Uterus (tissue), 4 donors: ENCODE results near the gene ADCY4. TPM values are rescaled to one million over a fixed set of nuclear protein-coding genes. Genes with fewer than 3 reads are reported as not detected.

ENCODE experiments used
- DNase-seq, 2 donors: peaks; one replicate each; pipeline ENCODE4 v3.0.0-alpha.2; 2019 to 2020
- H3K27ac ChIP-seq, 2 donors: fragments of 200-600 bp; sonication (generic); 1 replicate in 1 of 2; 2 replicates in 1 of 2; pipeline ENCODE4 v1.5.1; 2016 to 2018
- H3K27me3 ChIP-seq, 2 donors: fragments of 200-600 bp; sonication (generic); one replicate each; pipeline ENCODE4 v1.5.1; 2018 to 2019; ENCODE audit warnings: control low read depth in 1 of 2
- H3K36me3 ChIP-seq, 2 donors: fragments of 200-600 bp; sonication (generic); one replicate each; pipeline ENCODE4 v1.5.1; 2019; ENCODE audit warnings: control low read depth in 1 of 2
- H3K4me1 ChIP-seq, 2 donors: fragments of 200-600 bp; sonication (generic); one replicate each; pipeline ENCODE4 v1.5.1; 2018 to 2019; ENCODE audit warnings: control low read depth in 1 of 2
- H3K4me3 ChIP-seq, 2 donors: fragments of 200-600 bp; sonication (generic); 1 replicate in 1 of 2; 2 replicates in 1 of 2; pipeline ENCODE4 v1.5.1; 2018 to 2019; ENCODE audit warnings: mild to moderate bottlenecking in 1 of 2
- H3K9me3 ChIP-seq, 2 donors: fragments of 200-600 bp; sonication (generic); one replicate each; pipeline ENCODE4 v1.5.1; 2019; ENCODE audit warnings: control low read depth in 1 of 2
- CTCF ChIP-seq, 4 experiments: fragments of 200-600 bp in 2 of 4; fragments of 450-650 bp in 2 of 4; sonication (generic) in 2 of 4; IDR thresholded peaks; one replicate each; pipeline ENCODE4 v1.5.1; 2016 to 2019; ENCODE audit warnings: antibody characterized with exemption in 4 of 4, mild to moderate bottlenecking in 2 of 4, moderate library complexity in 1 of 4
- POLR2A ChIP-seq, 2 donors: fragments of 450-650 bp; IDR thresholded peaks; one replicate each; pipeline ENCODE4 v1.6.1; 2016; ENCODE audit warnings: antibody characterized with exemption in 2 of 2, mild to moderate bottlenecking in 1 of 2, moderate library complexity in 1 of 2
- intact Hi-C: fragments of 100-400 bp; cut with DNase I; formaldehyde crosslinking; loops from one replicate; pipeline ENCODE4 v1.15.1; 2023; ENCODE audit warnings: low total_unique reads
- total RNA-seq, 4 donors: library from RNA; depleted of rRNA in 3 of 4; stranded (reverse); fragments of >200 nt in 3 of 4; gene quantifications; one replicate each; pipeline versions ENCODE4 v1.1.0 to v1.2.4, GENCODE V29; 2014 to 2023
- donor health status: DM: yes; HTN: yes; CAD: no.

ADCY4 gene
- total RNA-seq, 4 donors from 2014 or later: 22.8 to 138 (median 86.1) TPM

- intact Hi-C loops: no loop called here
- TF ChIP-seq POLR2A (IDR thresholded peaks at IDR 0.05) (no peak), CTCF (IDR thresholded peaks at IDR 0.05) (no peak)
- H3K27ac ChIP-seq: no peak overlapping the region
- no peaks in the 10 kb centered on the region for H3K36me3 ChIP-seq
- no peaks in the 10 kb centered on the region for H3K4me1 ChIP-seq
- no peak for DNase-seq
- no peak overlapping the region for H3K4me3 ChIP-seq
- no peaks in the 10 kb centered on the region for H3K9me3 ChIP-seq
- H3K27me3 ChIP-seq: no peaks in the 10 kb centered on the region
Measured at GRCh38 chr14:24322672-24323071, 12.2 kb downstream of the ADCY4 start.

GRCh38 chr14:24321212-24321975 lies 13.5 kb downstream of the ADCY4 start:
- H3K4me1 ChIP-seq: peaks cover 0 to 4% of the 10 kb centered on the region in 2 donors
- H3K4me3 ChIP-seq: no peak overlapping the region
- no peak for DNase-seq
- intact Hi-C loops: no loop called here
- no peaks in the 10 kb centered on the region for H3K9me3 ChIP-seq
- TF ChIP-seq POLR2A (IDR thresholded peaks at IDR 0.05) (no peak), CTCF (IDR thresholded peaks at IDR 0.05) (no peak)
- no peaks in the 10 kb centered on the region for H3K27me3 ChIP-seq
- no peaks in the 10 kb centered on the region for H3K36me3 ChIP-seq
- H3K27ac ChIP-seq: no peak overlapping the region

- intact Hi-C loops: no loop called here
- Histone ChIP-seq H3K9me3 (no peaks in the 10 kb centered on the region), H3K27ac (no peak overlapping the region), H3K4me3 (no peak overlapping the region), H3K36me3 (no peaks in the 10 kb centered on the region), H3K27me3 (no peaks in the 10 kb centered on the region), H3K4me1 (peaks cover 0 to 10% of the 10 kb centered on the region in 2 donors)
- no peak for DNase-seq
- TF ChIP-seq CTCF (IDR thresholded peaks at IDR 0.05): no peak
- TF ChIP-seq POLR2A (IDR thresholded peaks at IDR 0.05): no peak
Measured at GRCh38 chr14:24317141-24317928, 17.5 kb downstream of the ADCY4 start.

GRCh38 chr14:24316597-24316950 lies 18.3 kb downstream of the ADCY4 start:
- H3K27me3 ChIP-seq: no peaks in the 10 kb centered on the region
- H3K4me3 ChIP-seq: no peak overlapping the region
- DNase-seq: no peak
- intact Hi-C loops: no loop called here
- H3K9me3 ChIP-seq: no peaks in the 10 kb centered on the region
- H3K4me1 ChIP-seq: peaks cover 0 to 10% of the 10 kb centered on the region in 2 donors
- H3K36me3 ChIP-seq: no peaks in the 10 kb centered on the region
- peak overlapping the region in 1 of 2 donors; percentile 34 for H3K27ac ChIP-seq
- TF ChIP-seq POLR2A (IDR thresholded peaks at IDR 0.05) (no peak), CTCF (IDR thresholded peaks at IDR 0.05) (no peak)
